Keratinocyte (primary cell): ENCODE results near the gene AFMID. TPM values are rescaled to one million over a fixed set of nuclear protein-coding genes. Genes with fewer than 3 reads are reported as not detected.

ENCODE experiments used
- DNase-seq: peaks from one replicate; pipeline ENCODE4 v3.0.0-alpha.2; 2011; ENCODE audit warnings: low read depth, missing footprints, low spot score
- FAIRE-seq: peaks from 2 replicates; lab custom pipeline; 2011; peaks lifted over from hg19 to GRCh38; lab: Jason Lieb, UNC
- H2AFZ ChIP-seq: 2 replicates; pipeline ENCODE4 v1.6.0; 2012; ENCODE audit warnings: low read length, control low read depth, inconsistent platforms; ENCODE audit not compliant: control insufficient read depth
- H3K27ac ChIP-seq: 2 replicates; pipeline ENCODE4 v1.5.1; 2011; ENCODE audit warnings: low read length; ENCODE audit not compliant: control insufficient read depth, insufficient read depth
- H3K27me3 ChIP-seq: 3 replicates; pipeline ENCODE4 v1.6.0; 2011; ENCODE audit warnings: low read length; ENCODE audit not compliant: control insufficient read depth, insufficient read depth; ENCODE audit errors: extremely low read depth
- H3K36me3 ChIP-seq, 2 experiments: 2 replicates in 1 of 2; 3 replicates in 1 of 2; pipeline ENCODE4 v1.5.1; 2011; ENCODE audit warnings: low read length in 2 of 2, mild to moderate bottlenecking in 1 of 2; ENCODE audit not compliant: control insufficient read depth in 2 of 2, insufficient read depth in 2 of 2; ENCODE audit errors: extremely low read depth in 1 of 2
- H3K4me1 ChIP-seq: 3 replicates; pipeline ENCODE4 v1.5.1; 2011; ENCODE audit warnings: low read length; ENCODE audit not compliant: control insufficient read depth, insufficient read depth; ENCODE audit errors: extremely low read depth
- H3K4me2 ChIP-seq: 3 replicates; pipeline ENCODE4 v1.6.0; 2011; ENCODE audit warnings: low read depth, low read length; ENCODE audit not compliant: control insufficient read depth, insufficient read depth; ENCODE audit errors: extremely low read depth
- H3K4me3 ChIP-seq, 3 experiments: fragments of 200-600 bp in 1 of 3; sonication (generic) in 1 of 3; 2 replicates in 2 of 3; 3 replicates in 1 of 3; pipeline ENCODE4 v1.5.1; 2011 to 2016; ENCODE audit warnings: low read length in 3 of 3, mild to moderate bottlenecking in 3 of 3, control low read depth in 2 of 3, inconsistent platforms in 1 of 3, low read depth in 1 of 3, mixed read lengths in 1 of 3, mixed run types in 1 of 3, moderate library complexity in 1 of 3; ENCODE audit not compliant: control insufficient read depth in 2 of 3, insufficient read depth in 2 of 3; ENCODE audit errors: extremely low read depth in 1 of 3
- H3K79me2 ChIP-seq: 2 replicates; pipeline ENCODE4 v1.6.0; 2012; ENCODE audit warnings: low read length; ENCODE audit not compliant: control insufficient read depth, insufficient read depth
- H3K9ac ChIP-seq: 3 replicates; pipeline ENCODE4 v1.6.0; 2011; ENCODE audit warnings: low read length; ENCODE audit not compliant: control insufficient read depth, insufficient read depth; ENCODE audit errors: extremely low read depth
- H3K9me1 ChIP-seq: 3 replicates; pipeline ENCODE4 v1.6.0; 2011; ENCODE audit warnings: low read length; ENCODE audit not compliant: control insufficient read depth, insufficient read depth; ENCODE audit errors: extremely low read depth
- H3K9me3 ChIP-seq: 2 replicates; pipeline ENCODE4 v1.5.1; 2012; ENCODE audit warnings: low read depth, low read length; ENCODE audit not compliant: control insufficient read depth
- H4K20me1 ChIP-seq: 3 replicates; pipeline ENCODE4 v1.6.0; 2011; ENCODE audit warnings: low read length; ENCODE audit not compliant: control insufficient read depth, insufficient read depth; ENCODE audit errors: extremely low read depth
- CTCF ChIP-seq, 3 experiments: IDR thresholded peaks in 1 of 3; conservative IDR thresholded peaks in 1 of 3; optimal IDR thresholded peaks in 1 of 3; 2 replicates in 2 of 3; 3 replicates in 1 of 3; pipeline versions ENCODE3 to v1.5.1; 2011; ENCODE audit warnings: low read length in 3 of 3, mild to moderate bottlenecking in 3 of 3, moderate library complexity in 2 of 3, control low read depth in 1 of 3, inconsistent platforms in 1 of 3; ENCODE audit not compliant: insufficient read depth in 2 of 3; ENCODE audit errors: extremely low read depth in 1 of 3
- EZH2 ChIP-seq: IDR thresholded peaks from one replicate; pipeline ENCODE4 v1.6.1; 2012; ENCODE audit warnings: inconsistent platforms, mild to moderate bottlenecking, low read length, moderate library complexity
- dilution Hi-C: fragments of 300-500 bp; cut with MboI; formaldehyde crosslinking; loops from one replicate; pipeline ENCODE4 v1.7.0; 2020; ENCODE audit warnings: low sequenced_read_pairs; ENCODE audit not compliant: extremely low pct_ligation_motif_present
- polyA plus RNA-seq, 5 experiments: library from polyadenylated mRNA; depleted of rRNA in 3 of 5; stranded (reverse) in 3 of 5; stranded (forward) in 1 of 5; unstranded in 1 of 5; fragments of >200 nt; gene quantifications; 1 replicate in 1 of 5; 2 replicates in 3 of 5; 3 replicates in 1 of 5; pipeline versions ENCODE4 v1.2.1 to v1.2.3, GENCODE V29; 2011 to 2012; ENCODE audit warnings: missing spikeins in 2 of 5, low read depth in 1 of 5, low replicate concordance in 1 of 5

AFMID gene
- polyA plus RNA-seq, 1 donor (not counting 4 experiments of a cell fraction or from before 2014, with no cell fraction given), result 21.6 TPM

- TF ChIP-seq CTCF (optimal IDR thresholded peaks at IDR 0.05 in 1 of 3, IDR thresholded peaks at IDR 0.05 in 1 of 3, conservative IDR thresholded peaks at IDR 0.05 in 1 of 3; ENCODE audit: extremely low read depth in 1 of 3, insufficient read depth in 2 of 3, low read length in 3 of 3) (no peak), EZH2 (no peak)
- Histone ChIP-seq H3K36me3 (peaks cover 10 to 12% of the 10 kb centered on the region in 2 experiments), H4K20me1 (no peaks in the 10 kb centered on the region), H3K9me1 (no peaks in the 10 kb centered on the region), H3K4me2 (peak within 1 kb of the TSS; percentile 73), H3K4me1 (peaks cover 19% of the 10 kb centered on the region), H3K27me3 (no peaks in the 10 kb centered on the region), H3K9ac (peak within 1 kb of the TSS; percentile 72), H3K9me3 (no peaks in the 10 kb centered on the region), H2AFZ (peak within 1 kb of the TSS; percentile 92), H3K4me3 (peak within 1 kb of the TSS; percentile 61 to 76 (median 68)), H3K79me2 (no peaks in the 10 kb centered on the region), H3K27ac (peak within 1 kb of the TSS; percentile 43)
- no peak for DNase-seq
- dilution Hi-C loops, result no loop called here
- no peak for FAIRE-seq
Observed at GRCh38 chr17:78168242-78168902, 18.8 kb upstream of the AFMID start, which contains the start of gene SYNGR2. Gene SYNGR2, plus strand, starts transcription at chr17:78168581. Its CDS starts 36 bp downstream, at chr17:78168617.

- Histone ChIP-seq H3K9me1 (no peaks in the 10 kb centered on the region), H3K27me3 (no peaks in the 10 kb centered on the region), H3K79me2 (no peaks in the 10 kb centered on the region), H2AFZ (no peak overlapping the region), H3K4me3 (peak overlapping the region; percentile 61 to 76 (median 68)), H3K4me2 (peak overlapping the region; percentile 73), H3K36me3 (peaks cover 12 to 14% of the 10 kb centered on the region in 2 experiments), H3K4me1 (peaks cover 22% of the 10 kb centered on the region), H4K20me1 (no peaks in the 10 kb centered on the region), H3K9me3 (no peaks in the 10 kb centered on the region), H3K27ac (no peak overlapping the region), H3K9ac (peak overlapping the region; percentile 72)
- TF ChIP-seq EZH2, result no peak
- TF ChIP-seq CTCF (optimal IDR thresholded peaks at IDR 0.05 in 1 of 3, IDR thresholded peaks at IDR 0.05 in 1 of 3, conservative IDR thresholded peaks at IDR 0.05 in 1 of 3; ENCODE audit: extremely low read depth in 1 of 3, insufficient read depth in 2 of 3, low read length in 3 of 3), result no peak
- dilution Hi-C loops, result no loop called here
- no peak for DNase-seq
- no peak for FAIRE-seq
Observed at GRCh38 chr17:78168903-78169793, 18.0 kb upstream of the AFMID start.
